ENCODE measurements around the gene CTNNA2.

The CTNNA2 gene

GRCh38 chr2:80579756-80580155 is 1066.9 kb downstream of the CTNNA2 start:
- no peak for TF ChIP-seq REST (IDR thresholded peaks at IDR 0.05; ENCODE audit: insufficient read depth in 1 of 2, low read depth in 2 of 2, low read length in 2 of 2)
- no peak for TF ChIP-seq TAF1 (IDR thresholded peaks at IDR 0.05; ENCODE audit: borderline replicate concordance, insufficient read depth, low read length)
- no peak for TF ChIP-seq SIN3A (IDR thresholded peaks at IDR 0.05; ENCODE audit: borderline replicate concordance, insufficient read depth, low read length)
- no peak for TF ChIP-seq POLR2AphosphoS5 (IDR thresholded peaks at IDR 0.05; ENCODE audit: low read depth, low read length)
- TF ChIP-seq FOXP2 (optimal IDR thresholded peaks at IDR 0.05; ENCODE audit: borderline replicate concordance, extremely low read depth, extremely low read length, insufficient read depth), result no peak

- TF ChIP-seq TAF1 (IDR thresholded peaks at IDR 0.05; ENCODE audit: borderline replicate concordance, insufficient read depth, low read length) (no peak), POLR2AphosphoS5 (IDR thresholded peaks at IDR 0.05; ENCODE audit: low read depth, low read length) (no peak), SIN3A (IDR thresholded peaks at IDR 0.05; ENCODE audit: borderline replicate concordance, insufficient read depth, low read length) (no peak), FOXP2 (optimal IDR thresholded peaks at IDR 0.05; ENCODE audit: borderline replicate concordance, extremely low read depth, extremely low read length, insufficient read depth) (no peak), REST (IDR thresholded peaks at IDR 0.05; ENCODE audit: insufficient read depth in 1 of 2, low read depth in 2 of 2, low read length in 2 of 2) (no peak)
These were observed 1078.4 kb downstream of the CTNNA2 start for GRCh38 chr2:80591233-80591632.

GRCh38 chr2:80592106-80592505 is 1079.3 kb downstream of the CTNNA2 start:
- TF ChIP-seq REST (IDR thresholded peaks at IDR 0.05; ENCODE audit: insufficient read depth in 1 of 2, low read depth in 2 of 2, low read length in 2 of 2) (no peak), POLR2AphosphoS5 (IDR thresholded peaks at IDR 0.05; ENCODE audit: low read depth, low read length) (no peak), SIN3A (IDR thresholded peaks at IDR 0.05; ENCODE audit: borderline replicate concordance, insufficient read depth, low read length) (no peak), TAF1 (IDR thresholded peaks at IDR 0.05; ENCODE audit: borderline replicate concordance, insufficient read depth, low read length) (no peak), FOXP2 (optimal IDR thresholded peaks at IDR 0.05; ENCODE audit: borderline replicate concordance, extremely low read depth, extremely low read length, insufficient read depth) (no peak)

- TF ChIP-seq TAF1 (IDR thresholded peaks at IDR 0.05; ENCODE audit: borderline replicate concordance, insufficient read depth, low read length), result no peak
- TF ChIP-seq FOXP2 (optimal IDR thresholded peaks at IDR 0.05; ENCODE audit: borderline replicate concordance, extremely low read depth, extremely low read length, insufficient read depth), result no peak
- TF ChIP-seq REST (IDR thresholded peaks at IDR 0.05; ENCODE audit: insufficient read depth in 1 of 2, low read depth in 2 of 2, low read length in 2 of 2), result no peak
- no peak for TF ChIP-seq POLR2AphosphoS5 (IDR thresholded peaks at IDR 0.05; ENCODE audit: low read depth, low read length)
- no peak for TF ChIP-seq SIN3A (IDR thresholded peaks at IDR 0.05; ENCODE audit: borderline replicate concordance, insufficient read depth, low read length)
These were observed 1097.3 kb downstream of the CTNNA2 start for GRCh38 chr2:80610108-80610507.

GRCh38 chr2:80621656-80622055 is 1108.8 kb downstream of the CTNNA2 start:
- TF ChIP-seq POLR2AphosphoS5 (IDR thresholded peaks at IDR 0.05; ENCODE audit: low read depth, low read length), result no peak
- TF ChIP-seq SIN3A (IDR thresholded peaks at IDR 0.05; ENCODE audit: borderline replicate concordance, insufficient read depth, low read length), result no peak
- no peak for TF ChIP-seq FOXP2 (optimal IDR thresholded peaks at IDR 0.05; ENCODE audit: borderline replicate concordance, extremely low read depth, extremely low read length, insufficient read depth)
- no peak for TF ChIP-seq TAF1 (IDR thresholded peaks at IDR 0.05; ENCODE audit: borderline replicate concordance, insufficient read depth, low read length)
- TF ChIP-seq REST (IDR thresholded peaks at IDR 0.05; ENCODE audit: insufficient read depth in 1 of 2, low read depth in 2 of 2, low read length in 2 of 2), result no peak
